ENCODE results near the gene LHX1.

The LHX1 gene

DNA sequence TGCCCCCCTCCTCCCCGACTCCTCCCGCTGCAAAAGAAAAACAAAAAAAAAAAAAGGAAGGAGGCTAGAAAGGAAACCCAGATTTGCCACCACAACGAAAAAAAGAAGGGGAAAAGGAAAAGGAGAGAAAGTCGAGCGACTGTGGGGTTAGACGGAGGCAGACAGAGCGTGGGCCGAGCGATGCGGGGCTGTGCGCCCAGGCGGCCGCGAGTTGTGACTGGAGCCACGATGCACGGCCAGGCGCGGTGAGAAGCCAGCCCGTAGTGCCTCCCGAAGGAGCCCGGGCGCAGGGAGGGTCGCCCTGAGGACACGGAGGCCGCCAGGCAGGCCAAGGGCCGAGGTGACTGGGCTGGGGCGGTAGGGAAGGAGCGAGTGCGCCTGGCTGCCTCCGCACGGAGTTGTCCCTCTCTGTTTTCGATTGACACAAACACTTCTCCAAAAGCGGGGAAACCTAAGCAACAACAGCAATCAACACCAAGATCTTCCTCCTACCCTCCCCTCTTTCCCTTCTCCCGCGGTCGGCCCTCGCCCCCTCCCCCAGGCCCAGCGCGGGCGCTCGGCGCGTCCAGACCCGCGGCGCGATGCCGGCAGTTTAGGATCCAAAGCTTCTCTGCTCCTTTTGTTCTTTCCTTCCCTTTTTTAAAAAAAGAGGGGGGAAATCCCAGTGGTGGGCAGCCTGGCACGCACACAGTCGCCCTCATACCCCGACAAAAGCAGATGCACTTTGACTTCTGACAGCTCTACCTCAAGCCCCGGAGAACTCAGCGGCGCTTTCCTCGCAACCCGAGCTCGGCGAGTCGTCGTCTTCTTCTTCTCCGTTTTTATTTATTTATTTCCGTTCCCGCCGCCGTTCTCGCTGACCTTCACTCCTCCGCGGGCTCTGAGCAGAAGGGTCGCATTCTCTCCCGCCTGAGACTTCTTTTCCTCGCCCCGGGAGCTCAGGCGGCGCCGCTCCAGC lies at the start of gene LHX1:
LHX1 (plus strand) TSS at position 475 of the 958 bp plus-strand sequence. CDS start 723 bp downstream, outside the sequence.
- no peak for DNase-seq

GRCh38 chr17:36888236-36888951 lies 48.9 kb upstream of the LHX1 start:
- no peak for DNase-seq

DNA sequence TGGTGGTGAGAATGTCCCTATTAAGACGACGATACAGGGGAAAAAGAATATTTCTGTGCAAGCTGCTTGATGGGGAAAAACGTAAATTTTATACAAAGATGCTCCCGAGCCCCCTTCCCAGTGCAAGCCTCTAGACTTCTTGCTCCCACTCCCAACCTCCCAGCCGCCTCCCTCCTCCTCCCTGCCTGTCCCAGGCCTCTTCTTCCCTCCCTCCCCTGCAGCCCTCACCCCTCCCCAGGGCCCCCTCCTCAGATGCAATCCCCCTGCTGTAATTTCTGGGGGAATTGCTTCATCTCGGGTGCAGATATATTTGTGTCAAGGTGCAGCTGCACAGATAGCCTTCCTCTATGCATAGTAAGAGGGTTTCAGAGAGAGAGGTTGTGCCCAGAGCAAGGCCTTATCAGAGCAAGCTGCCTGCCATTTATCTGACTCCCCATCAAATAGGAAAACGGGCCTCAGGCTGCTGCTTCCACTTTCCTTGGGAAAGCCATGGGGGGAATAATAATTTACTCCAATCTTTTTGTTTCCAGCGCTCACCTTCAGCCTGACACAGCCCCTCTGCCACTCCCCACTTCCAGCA lies 47.4 kb upstream of the LHX1 start:
- no peak for DNase-seq

- DNase-seq, result no peak
Observed at GRCh38 chr17:36890398-36891168, 46.7 kb upstream of the LHX1 start.

GRCh38 chr17:36892112-36892838 lies 45.0 kb upstream of the LHX1 start:
- DNase-seq, result no peak

DNA sequence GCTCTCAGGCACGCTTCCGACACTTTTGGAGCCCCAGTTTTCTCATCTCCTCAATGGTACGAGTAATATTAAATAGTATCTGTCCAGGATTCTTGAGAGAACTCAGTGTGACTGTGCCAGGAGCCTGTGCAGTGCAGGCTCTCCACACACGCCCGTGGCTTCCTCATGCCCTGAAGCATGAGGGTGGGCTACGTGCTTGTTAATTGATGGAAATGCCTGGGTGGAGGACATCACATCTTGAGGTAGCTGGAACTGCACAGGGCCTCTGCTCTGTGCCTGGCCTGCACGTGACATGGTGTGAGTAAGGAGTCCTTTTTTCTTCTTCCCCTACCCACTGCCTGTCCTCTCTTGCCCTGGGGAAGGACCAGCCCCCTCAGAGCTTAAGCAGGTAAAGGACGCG lies 43.1 kb upstream of the LHX1 start:
- DNase-seq, result no peak

DNA sequence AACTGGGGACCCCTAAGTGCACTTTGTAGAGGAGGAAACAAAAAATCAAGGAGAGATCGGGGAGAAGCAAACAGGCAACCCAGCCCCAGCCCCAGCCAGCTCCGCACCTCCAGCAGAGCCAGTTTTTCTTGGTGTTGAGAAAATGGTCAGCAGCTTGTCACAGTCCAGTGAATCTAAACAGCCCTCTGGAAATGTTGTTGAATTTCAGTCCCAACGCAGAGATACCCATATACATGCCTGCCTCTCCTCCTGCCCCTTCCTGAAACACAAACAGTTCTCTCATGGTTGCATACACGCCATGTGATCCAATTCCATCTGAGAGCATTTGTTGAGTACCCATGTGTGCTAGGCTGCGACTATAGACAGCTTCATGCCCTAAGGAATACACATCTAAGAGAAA lies 42.4 kb upstream of the LHX1 start:
- no peak for DNase-seq

DNA sequence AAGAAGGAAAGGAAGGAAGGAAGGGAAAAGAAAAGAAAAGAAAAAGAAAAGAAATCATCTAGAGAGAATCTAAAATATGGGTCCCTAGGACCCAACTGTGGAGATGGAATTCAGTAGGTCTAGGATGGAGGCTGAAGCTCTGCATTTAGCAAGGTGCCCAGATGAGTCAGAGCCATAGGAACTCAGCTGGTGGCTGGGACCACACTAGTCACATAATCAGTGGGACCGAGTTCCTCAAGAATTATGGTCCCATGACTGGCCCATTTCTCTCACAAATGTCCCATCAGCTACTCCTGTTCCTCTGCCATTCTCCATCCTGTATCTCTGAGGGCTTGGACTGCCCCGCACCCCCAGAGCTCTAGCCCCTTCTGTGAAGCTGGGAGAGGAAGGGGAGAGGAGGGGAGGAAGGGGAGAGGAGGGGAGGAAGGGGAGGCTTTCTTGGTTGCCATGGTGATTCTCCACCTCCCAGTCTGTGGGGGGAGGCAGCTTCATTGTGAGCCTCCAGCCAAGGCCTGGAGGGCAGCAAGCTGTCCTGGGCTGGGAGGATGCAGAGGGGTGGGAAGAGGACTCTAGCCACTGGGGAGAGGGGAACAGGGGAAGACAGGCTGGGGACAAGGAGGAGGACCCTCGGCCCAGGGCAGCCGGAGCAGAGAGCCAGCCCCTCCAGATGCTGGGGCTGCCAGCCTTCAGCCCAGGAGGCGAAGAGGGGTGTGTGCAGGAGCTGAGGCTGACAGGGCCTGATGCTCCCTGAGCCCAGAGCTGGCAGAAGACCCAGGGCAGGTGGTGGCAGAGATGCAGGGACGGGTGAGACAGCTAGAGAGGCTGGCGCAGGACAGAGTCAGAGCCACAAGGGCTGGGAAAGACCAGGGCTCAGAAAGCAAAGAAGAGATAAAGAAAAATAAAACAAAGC lies 37.8 kb upstream of the LHX1 start:
- no peak for DNase-seq

DNA sequence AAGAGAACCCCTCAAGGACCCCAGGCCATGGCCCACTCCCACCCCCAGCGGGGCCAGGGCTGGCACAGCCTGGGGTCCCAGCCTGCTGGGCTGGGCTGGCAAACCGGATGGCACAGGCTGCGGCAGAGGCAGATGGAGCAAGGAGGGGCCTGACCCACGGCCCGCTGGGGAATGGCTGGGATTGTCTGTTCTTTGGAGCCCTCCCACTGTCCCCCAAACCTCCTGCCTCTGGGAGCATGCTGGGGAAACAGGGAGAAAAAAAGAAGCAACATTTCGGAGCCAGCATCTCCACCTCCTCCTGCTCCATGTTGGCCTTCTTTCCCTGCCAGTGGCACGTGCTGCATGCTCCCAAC lies 37.1 kb upstream of the LHX1 start:
- DNase-seq, result no peak

GRCh38 chr17:36901506-36901905 lies 35.8 kb upstream of the LHX1 start:
- DNase-seq, result no peak

DNA sequence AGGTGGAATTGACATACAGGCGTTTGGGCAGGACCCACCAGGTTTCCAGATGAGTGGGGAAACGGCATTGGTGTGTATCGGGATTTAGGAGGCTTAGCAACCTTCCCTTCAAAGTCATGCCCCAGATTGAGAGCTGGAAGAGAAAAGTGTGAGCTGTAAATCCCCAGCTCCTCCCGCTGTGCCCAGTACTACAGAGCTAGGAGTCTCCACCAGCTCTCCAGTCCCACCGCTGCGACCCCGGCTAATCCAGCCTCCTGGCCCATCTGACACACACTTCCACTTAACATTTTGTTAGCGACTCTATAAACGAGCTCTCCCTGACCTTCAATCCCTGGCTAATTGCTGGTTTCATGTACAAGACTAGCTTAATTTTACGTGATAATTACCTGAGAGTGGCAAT lies 29.9 kb upstream of the LHX1 start:
- DNase-seq, result no peak

DNA sequence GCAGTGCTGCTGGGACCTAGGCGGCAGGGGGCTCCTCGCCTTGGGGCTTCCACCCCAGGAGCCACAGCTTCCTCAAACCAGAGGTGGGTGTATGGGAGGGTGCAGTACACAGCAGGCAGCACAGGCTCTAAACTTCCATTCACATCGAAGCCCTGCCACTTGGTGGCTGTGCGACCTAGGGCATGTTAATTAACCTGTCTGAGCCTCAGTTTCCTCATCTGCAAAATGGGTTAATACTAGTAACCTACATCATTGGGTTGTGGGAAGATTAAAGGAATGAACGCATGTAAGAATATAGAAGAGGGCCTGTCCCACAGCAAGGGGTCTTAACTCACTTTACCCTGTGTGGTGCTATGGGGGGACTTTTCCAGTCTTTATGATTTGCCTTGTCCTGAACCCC lies 26.8 kb upstream of the LHX1 start:
- DNase-seq, result no peak

- DNase-seq, result no peak
Observed at GRCh38 chr17:36911001-36911400, 26.3 kb upstream of the LHX1 start.

DNA sequence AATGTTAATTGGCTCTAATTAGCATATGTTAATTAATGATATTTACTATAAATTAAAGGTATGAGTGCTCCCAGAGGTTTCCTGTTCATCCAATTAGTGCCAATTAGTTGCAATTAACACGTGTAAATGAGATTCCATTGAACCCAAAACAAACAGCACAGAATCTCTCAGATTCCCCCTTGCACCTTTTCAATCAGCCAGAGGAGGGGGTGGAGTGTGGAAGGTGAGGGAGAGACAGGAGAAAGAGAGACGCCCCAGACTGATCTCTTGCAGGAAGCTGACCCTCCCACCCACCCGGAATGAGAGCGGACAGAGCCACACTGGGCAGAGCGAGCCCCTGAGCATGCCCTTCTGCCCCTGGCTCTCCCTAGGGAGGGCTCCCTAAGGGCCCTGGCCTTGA lies 24.1 kb upstream of the LHX1 start:
- no peak for DNase-seq

DNA sequence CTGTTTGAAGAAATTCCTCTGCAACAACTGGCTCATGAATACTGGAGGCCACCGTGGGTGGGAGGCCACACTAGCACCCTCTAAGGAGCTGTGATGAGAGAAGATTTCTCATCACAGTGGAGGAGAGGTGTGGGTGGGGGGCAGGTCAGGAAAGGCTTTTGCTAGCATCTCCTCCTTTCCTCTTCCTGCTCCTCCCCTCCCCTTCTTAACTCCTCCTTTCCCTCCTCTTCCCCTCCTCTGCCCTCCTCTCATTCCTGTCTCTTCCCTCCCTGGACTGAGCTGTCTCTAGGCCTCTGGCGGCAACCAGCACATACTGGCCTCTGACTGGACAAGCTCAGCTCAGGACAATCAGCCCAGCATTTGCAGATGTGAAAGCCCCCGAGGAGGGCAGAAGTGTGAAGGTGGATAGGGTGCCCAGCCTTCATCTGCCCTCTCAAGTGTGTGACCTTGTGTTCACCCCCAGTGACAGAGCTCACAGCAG lies 19.0 kb upstream of the LHX1 start:
- DNase-seq, result no peak

GRCh38 chr17:36919407-36919968 lies 17.8 kb upstream of the LHX1 start:
- DNase-seq, result no peak

DNA sequence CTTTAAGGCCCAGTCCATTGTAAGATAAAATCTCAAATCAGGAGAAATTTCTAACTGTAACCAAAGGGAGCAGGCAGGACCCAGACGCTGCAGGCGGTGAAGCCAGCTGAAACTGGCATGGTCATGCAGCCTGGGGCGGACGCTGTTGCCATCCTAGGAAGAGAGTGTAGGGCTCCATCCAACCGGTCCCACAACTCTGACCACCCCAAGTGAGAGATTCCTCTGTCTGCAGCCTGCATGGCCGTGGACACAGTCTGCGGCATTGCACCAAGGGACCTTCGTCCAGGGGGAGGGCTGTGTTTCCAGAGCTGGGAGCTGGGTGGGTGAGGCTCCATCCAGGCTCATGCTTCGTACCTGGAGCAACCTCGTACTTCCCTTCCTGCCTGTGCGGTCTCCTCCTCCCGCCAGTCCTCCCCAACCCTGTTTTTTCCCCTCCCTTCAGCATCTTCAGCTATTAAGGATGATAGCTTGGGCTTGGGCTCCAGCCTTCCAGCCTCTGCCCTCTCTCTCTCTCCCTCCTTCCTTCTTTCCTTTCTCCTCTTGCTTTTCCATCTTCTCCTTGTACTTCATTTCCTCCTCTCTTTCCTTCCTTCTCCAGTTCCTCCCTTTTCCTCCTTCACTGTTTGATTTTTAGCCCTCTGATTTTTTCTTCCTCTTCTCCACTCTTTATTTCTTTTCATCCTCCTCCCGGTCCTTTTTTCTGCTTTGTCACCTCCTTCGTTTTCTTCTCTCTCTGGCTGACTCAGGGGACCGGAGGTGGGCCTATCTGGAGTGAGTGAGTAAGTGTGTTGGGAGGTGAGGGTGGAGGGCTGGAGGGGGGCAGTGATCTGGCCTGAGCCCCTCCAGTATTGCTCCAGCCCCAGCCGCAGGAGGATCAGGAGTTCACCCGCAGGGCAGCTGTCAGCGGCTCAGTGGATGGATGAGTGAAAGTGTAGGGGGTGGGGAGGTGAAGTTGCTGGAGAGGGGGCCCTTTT lies 17.0 kb upstream of the LHX1 start:
- no peak for DNase-seq

GRCh38 chr17:36921095-36921851 lies 16.0 kb upstream of the LHX1 start:
- DNase-seq, result no peak

GRCh38 chr17:36922175-36922574 lies 15.1 kb upstream of the LHX1 start:
- no peak for DNase-seq

Measured in NCI-H1930 (cell line).